Cardiac muscle cell (in vitro differentiated cells and primary cell): Measurements from ENCODE around the gene OAS2. TPM values are rescaled to one million over a fixed set of nuclear protein-coding genes. Genes with fewer than 3 reads are reported as not detected.
"Not testable (repeated sequence)": the region's sequence is repeated elsewhere in the genome, so short reads cannot be mapped to it uniquely, and the experiment has no call there.

Experiments
- DNase-seq, 2 donors: peaks; one replicate each; pipeline versions ENCODE4 v3.0.0 to v3.0.0-alpha.2; 2010 to 2017; ENCODE audit warnings: low read depth in 1 of 2, low spot score in 1 of 2
- H3K27ac ChIP-seq: fragments of 200-600 bp; sonication (generic); 2 replicates; pipeline ENCODE4 v1.5.1; 2016
- H3K27me3 ChIP-seq: fragments of 200-600 bp; sonication (generic); 2 replicates; pipeline ENCODE4 v1.6.0; 2016; ENCODE audit warnings: control low read depth
- H3K36me3 ChIP-seq: fragments of 200-600 bp; sonication (generic); 2 replicates; pipeline ENCODE4 v1.5.1; 2016; ENCODE audit warnings: control low read depth
- H3K4me1 ChIP-seq: fragments of 200-600 bp; sonication (generic); 2 replicates; pipeline ENCODE4 v1.8.1; 2017; ENCODE audit warnings: low read depth, mild to moderate bottlenecking, mixed run types
- H3K4me3 ChIP-seq: fragments of 200-600 bp; sonication (generic); 2 replicates; pipeline ENCODE4 v1.5.1; 2016; ENCODE audit warnings: mild to moderate bottlenecking
- H3K9me3 ChIP-seq: fragments of 200-600 bp; sonication (generic); 2 replicates; pipeline ENCODE4 v1.5.1; 2017; ENCODE audit warnings: low read depth, mild to moderate bottlenecking, control low read depth
- CTCF ChIP-seq: IDR thresholded peaks from 2 replicates; pipeline ENCODE4 v1.5.1; 2012; ENCODE audit warnings: low read depth, mild to moderate bottlenecking, low read length
- polyA plus RNA-seq: library from polyadenylated mRNA; unstranded; fragments of >200 nt; fragmentation: Nextera tagmentation; extraction: Ambion mirVana; gene quantifications from 2 replicates; pipeline ENCODE4 v1.2.1, GENCODE V29; 2016
- total RNA-seq: library from RNA; depleted of rRNA; stranded (reverse); fragments of >200 nt; gene quantifications from 2 replicates; pipeline ENCODE4 v1.2.3, GENCODE V29; 2016

Gene OAS2
- total and polyA plus RNA-seq, 2 experiments from 2014 or later, result not detected

- H3K9me3 ChIP-seq, result no peaks in the 10 kb centered on the region
- H3K4me1 ChIP-seq, result no peaks in the 10 kb centered on the region
- H3K27ac ChIP-seq, result no peak overlapping the region
- H3K27me3 ChIP-seq, result no peaks in the 10 kb centered on the region
- H3K4me3 ChIP-seq, result no peak overlapping the region
- TF ChIP-seq CTCF, result no peak
- no peak for DNase-seq
- no peaks in the 10 kb centered on the region for H3K36me3 ChIP-seq
These were observed 31.9 kb upstream of the OAS2 start for GRCh38 chr12:112946236-112947000.

GRCh38 chr12:112947314-112947713 lies 31.0 kb upstream of the OAS2 start:
- Histone ChIP-seq H3K36me3 (no peaks in the 10 kb centered on the region), H3K9me3 (no peaks in the 10 kb centered on the region), H3K27me3 (no peaks in the 10 kb centered on the region), H3K27ac (no peak overlapping the region), H3K4me1 (no peaks in the 10 kb centered on the region), H3K4me3 (no peak overlapping the region)
- TF ChIP-seq CTCF, result no peak
- DNase-seq, result no peak

- Histone ChIP-seq H3K4me3 (no peak overlapping the region), H3K9me3 (no peaks in the 10 kb centered on the region)
- no peak for TF ChIP-seq CTCF
These were observed 30.6 kb upstream of the OAS2 start for GRCh38 chr12:112947761-112948160.

GRCh38 chr12:112948806-112949205 lies 29.5 kb upstream of the OAS2 start:
- Histone ChIP-seq H3K9me3 (no peaks in the 10 kb centered on the region), H3K27ac (no peak overlapping the region), H3K4me3 (no peak overlapping the region), H3K27me3 (no peaks in the 10 kb centered on the region), H3K36me3 (no peaks in the 10 kb centered on the region), H3K4me1 (no peaks in the 10 kb centered on the region)
- no peak for TF ChIP-seq CTCF
- DNase-seq, result no peak

More at GRCh38 chr12:112947761-112948160, 30.6 kb upstream of the OAS2 start:
- H3K36me3 ChIP-seq, result no peaks in the 10 kb centered on the region
- no peak overlapping the region for H3K27ac ChIP-seq
- no peaks in the 10 kb centered on the region for H3K27me3 ChIP-seq
- H3K4me1 ChIP-seq, result no peaks in the 10 kb centered on the region
- DNase-seq, result no peak

GRCh38 chr12:112950701-112951100 lies 27.6 kb upstream of the OAS2 start:
- H3K4me1 ChIP-seq, result no peaks in the 10 kb centered on the region
- H3K4me3 ChIP-seq, result no peak overlapping the region
- no peak for DNase-seq
- TF ChIP-seq CTCF, result no peak
- no peaks in the 10 kb centered on the region for H3K27me3 ChIP-seq
- no peak overlapping the region for H3K27ac ChIP-seq
- H3K9me3 ChIP-seq, result no peaks in the 10 kb centered on the region
- no peaks in the 10 kb centered on the region for H3K36me3 ChIP-seq

GRCh38 chr12:112957125-112957524 lies 21.2 kb upstream of the OAS2 start:
- H3K36me3 ChIP-seq, H3K27ac ChIP-seq, H3K4me3 ChIP-seq, DNase-seq, H3K4me1 ChIP-seq, H3K27me3 ChIP-seq, H3K9me3 ChIP-seq: not testable (repeated sequence)
